Activated CD4-positive, alpha-beta T cell treated with anti-CD3 and anti-CD28 coated beads, Interleukin-2, amount 50 U/mL, for 24 hours (primary cell): Measurements from ENCODE around the gene RHOB.
"Not testable (repeated sequence)": the region's sequence is repeated elsewhere in the genome, so short reads cannot be mapped to it uniquely, and the experiment has no call there.

Source experiments
- DNase-seq, 2 donors: peaks; one replicate each; pipeline ENCODE4 v3.0.0-alpha.2; 2020; ENCODE audit warnings: low read depth in 1 of 2, low spot score in 1 of 2

The RHOB gene

DNA sequence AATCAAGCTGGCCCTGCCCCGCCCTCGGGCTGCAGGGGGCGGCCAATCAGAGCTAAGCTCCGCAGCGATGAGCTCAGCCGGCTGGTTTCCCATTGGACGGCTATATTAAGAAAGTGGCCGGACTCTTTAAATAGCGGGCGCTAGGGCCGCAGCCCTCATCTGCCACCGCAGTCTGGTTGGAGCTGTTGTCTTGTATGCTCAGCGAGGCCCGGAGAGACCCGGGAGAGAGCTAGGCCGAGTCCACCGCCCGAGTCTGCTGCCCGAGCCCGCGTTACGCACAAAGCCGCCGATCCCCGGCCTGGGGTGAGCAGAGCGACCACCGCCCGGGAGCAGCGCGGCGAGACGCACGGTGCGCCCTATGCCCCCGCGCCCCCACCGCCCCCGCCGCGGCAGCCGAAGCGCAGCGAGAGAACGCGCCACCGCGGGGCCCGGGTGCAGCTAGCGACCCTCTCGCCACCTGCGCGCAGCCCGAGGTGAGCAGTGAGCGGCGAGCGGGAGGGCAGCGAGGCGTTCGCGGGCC is at the start of gene RHOB:
Gene RHOB, plus strand, starts transcription at position 158 of the 520 bp plus-strand sequence. CDS start 392 bp downstream, outside the sequence.
- peak; percentile 64 to 83 for DNase-seq

DNA sequence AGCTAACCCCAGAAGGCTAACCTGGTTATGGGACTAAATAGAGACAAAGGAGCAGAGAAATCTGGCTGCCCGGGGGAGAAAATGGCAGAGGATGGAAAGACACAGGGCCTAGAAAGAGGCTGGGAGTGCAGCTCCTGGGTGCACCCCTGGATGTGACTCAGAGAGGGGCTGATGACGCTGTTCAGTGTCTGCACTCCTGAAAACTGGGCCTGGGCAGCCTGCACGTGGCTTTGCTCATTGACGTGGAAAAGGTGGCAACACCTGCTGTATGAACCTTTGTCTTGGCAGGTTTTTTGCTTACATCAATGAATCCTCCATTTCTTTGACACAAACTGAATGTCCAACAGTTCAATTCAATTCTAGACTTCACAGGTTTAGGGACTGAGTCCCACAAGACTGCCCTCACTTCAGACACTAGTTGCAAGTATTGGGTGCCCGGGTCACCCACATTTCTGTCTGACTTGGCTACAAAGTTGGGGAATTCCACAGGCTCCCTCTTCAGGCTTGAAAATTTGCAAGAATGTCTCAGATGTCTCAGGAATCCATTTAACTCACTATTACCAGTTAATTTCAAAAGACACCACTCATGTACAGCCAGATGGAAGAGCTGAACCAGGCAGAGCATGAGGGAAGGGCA is 48.9 kb upstream of the RHOB start:
- no peak for DNase-seq

DNA sequence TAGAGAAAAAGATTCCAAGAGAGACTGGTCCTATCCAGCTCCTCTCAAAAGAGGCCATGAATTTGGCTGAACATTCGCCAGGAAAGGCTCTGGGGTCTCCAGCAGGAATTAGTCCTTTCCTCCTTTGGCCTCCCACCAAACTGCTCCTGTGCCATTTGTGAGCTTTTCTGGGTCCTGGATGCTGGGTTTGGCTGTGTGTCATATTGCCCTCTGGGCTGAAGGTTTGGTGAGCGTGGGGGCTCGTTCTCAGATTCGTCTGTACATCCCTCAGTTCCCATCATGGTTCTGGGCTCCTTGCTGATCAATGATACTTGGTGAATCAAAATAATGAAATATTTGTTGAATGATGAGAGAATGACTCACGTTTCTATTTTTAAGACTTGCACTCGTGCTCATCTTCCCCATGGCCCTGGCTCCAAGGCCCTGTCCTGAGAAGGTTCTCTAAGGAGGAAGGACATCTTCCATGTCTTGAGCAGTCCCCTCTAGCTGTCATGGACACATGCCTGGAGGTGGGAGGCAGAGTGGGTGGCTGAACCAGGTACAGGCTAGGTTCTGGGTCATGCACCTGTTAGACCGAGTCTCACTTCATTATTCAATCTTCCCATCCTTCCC is 47.8 kb upstream of the RHOB start:
- no peak for DNase-seq

DNA sequence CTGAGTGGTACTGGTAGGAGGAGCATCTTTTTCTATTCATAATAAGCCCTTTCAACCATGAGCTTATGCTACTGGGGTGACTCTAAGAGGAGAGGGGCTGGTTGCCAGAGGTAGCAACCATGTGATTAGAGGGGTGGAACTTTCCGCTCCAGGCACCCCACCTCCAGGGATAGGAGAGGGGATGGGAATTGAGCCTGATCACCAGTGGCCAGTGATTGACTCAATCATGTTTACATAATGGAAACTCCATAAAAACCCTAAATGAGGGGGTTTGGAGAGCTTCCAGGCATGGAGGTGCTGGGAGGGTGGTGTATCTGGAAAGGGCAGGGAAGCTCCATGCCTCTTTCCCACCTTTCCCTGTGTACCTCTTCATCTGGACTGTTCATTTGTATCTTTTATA is 46.6 kb upstream of the RHOB start:
- DNase-seq: no peak

DNA sequence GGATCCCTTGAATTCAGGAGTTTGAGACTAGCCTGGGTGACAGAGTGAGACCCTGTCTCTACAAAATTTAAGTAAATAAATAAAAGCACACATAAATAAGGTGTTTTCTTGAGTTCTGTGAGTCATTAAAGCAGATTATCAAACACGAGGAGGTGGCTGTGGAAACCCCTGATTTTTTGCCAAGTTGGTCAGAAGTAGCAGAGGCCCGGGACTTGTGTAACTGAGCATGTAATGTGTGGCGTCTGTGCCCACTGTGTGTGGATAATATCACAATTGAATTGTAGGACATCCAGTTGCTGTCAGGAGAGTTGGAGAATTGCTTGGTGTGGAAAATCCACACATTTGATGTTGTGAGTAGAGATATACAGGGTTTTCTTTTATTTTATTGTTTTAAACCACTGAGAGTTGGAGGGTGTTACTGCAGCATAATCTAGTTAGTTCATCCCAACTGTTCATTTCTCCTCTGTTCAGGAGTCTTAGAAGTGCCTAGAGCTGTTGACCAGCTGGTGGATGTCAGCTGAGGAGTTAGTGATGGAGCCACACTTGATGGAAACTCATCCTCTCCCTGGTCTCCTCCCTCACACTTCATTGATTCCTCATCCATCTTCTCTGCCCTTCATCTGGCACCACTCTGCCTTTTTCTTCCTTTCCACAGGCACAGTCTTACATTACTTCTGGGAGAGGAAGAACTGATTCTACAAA is 45.9 kb upstream of the RHOB start:
- DNase-seq: no peak

DNA sequence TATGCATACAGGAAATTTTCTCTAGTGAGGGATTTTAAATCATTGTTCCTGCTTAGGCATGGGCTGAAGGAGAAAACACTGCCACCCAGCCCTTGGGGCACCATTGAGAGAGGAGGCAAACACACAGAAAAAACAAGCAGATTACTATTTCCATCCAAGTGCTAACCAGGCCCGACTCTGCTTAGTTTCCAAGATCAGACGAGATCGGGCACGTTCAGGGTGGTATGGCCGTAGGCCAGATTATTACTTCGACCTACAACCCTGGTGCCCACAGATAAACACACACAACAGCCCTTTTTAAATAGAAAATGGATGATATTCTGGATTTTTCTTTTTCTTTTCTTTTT is 45.4 kb upstream of the RHOB start:
- DNase-seq: no peak

DNA sequence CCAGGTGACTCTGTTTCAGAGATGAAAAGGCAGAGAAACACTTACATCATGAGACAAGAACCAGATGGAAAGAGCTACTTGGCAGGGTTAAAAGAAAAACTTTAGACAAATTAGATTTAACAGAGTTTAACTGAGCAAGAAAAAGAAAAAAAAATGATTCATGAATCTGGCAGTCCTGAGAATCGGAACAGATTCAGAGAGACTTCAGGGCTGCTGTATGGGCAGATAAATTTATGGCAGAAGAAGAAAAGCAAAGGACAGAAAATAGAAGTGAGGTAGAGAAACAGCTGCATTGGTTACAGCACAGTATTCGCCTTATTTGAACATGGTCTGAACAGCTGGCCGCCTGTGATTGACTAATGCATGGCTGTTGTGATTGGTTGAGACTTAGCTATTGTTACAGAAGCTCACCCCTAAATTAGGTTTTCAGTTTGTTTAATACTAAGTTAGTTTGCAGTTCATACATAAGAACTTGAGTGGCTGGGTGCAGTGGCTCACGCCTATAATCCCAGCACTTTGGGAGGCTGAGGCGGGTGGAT is 43.0 kb upstream of the RHOB start:
- DNase-seq: no peak

DNA sequence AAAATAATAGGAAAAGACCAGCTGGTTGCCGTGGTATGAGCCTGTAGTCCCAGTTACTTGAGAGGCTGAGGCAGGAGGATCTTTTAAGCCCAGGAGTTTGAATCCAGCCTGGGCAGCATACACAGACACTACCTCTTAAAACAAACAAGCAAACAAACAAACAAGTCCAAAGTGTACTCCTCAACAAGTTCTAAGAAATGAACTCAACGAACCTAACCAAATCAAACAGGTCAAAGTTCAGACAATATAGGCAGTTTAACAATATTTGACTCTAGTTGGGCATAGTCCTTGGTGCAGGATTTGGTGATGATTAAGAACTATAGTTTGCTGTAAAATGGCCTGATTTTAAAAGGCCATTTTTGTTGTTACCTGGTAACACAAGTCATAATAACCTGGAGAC is 41.9 kb upstream of the RHOB start:
- no peak for DNase-seq

DNA sequence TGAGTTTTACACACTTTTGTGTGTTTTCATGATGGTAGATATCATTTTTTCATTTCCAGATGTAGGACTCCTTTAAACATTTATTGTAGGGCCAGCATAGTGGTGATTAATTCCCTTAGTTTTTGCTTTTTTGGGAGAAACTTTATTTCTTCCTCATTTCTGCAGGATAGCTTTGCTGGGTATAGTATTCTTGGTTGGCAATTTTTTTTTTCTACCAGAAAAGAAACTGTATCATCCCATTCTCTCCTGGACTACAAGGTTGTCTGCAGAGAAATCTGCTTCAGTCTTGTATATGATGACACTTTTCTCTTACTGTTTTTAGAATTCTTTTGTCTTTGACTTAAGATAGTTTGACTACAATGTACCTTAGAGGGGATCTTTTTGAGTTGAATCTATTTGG is 37.8 kb upstream of the RHOB start:
- no peak for DNase-seq

DNA sequence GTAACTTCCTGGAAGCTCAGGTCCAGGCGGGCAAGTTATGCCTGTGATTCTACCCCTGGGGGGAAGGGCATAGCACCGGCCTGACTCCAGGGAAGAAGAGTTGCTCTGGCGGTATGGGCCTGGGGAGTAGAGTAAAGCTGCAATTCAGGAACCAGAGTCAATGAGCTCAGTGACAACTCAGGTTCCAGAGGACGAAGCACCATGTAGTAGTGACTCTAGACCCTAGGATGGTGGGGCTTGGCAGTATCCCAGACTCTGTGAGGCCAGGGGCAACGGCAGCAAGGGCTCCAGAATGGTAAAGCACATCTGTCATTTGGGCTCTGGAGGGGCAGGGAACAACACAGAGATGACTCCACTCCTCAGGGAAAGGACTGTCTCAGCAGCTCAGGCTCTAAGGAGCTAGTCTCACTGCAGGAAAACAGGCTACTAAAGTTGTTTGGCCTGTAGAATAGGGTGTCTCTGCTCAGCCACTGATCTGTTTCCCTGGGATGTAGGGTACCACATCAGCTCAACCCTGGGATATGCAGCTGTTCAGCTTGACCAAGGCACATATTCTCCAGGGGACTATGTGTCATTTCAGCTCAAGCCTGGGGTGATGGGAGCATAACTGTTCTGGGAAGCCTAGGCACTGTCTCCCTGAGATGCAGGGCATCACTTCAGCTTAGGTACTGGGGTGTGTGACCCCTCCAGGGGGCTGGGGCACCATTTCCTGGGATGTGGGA is 36.2 kb upstream of the RHOB start:
- DNase-seq: no peak

DNA sequence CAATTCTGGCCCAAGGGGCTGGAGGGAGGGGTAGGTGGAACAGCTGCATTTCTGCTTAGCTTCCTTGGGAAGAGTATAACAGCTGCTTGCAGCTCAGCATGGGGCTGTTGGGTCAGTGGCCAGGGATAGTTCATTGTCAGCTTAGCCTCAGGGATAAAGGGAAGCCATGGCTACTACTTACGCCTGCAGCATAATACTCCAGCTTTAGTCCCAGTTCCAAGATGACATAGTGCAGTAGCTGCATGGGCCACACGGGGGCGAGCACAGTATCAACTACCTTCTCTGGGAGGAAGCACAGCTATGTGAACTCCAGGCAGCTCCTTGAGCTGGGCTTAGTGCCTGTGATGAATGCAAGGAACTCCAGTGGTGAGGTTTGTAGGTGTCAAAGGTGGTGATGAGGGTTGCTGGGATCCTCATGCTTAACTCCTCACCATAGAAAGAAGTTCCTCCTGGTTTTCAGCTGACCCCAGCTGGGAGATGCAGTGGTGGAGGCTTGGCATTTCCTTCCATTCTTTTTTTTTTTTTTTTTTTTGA is 35.4 kb upstream of the RHOB start:
- peak; percentile 49 to 56 for DNase-seq

DNA sequence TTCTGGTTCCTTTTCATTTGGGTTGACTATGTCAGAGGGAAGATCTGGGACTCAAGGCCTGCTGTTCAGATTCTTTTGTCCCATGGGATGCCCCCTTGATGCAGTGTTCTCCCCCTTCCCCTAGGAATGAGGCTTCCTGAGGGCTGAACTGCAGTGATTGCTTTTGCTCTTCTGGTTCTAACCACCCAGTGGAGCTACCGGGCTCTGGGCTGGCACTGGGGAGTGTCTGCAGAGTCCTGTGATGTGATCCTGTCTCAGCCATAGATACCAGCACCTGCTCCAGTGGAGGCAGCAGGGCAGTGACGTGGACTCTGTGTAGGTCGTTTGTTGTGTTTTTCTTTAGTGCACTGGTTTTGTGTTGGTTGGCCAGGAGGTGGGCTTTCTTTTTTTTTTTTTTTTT is 32.1 kb upstream of the RHOB start:
- no peak for DNase-seq

DNA sequence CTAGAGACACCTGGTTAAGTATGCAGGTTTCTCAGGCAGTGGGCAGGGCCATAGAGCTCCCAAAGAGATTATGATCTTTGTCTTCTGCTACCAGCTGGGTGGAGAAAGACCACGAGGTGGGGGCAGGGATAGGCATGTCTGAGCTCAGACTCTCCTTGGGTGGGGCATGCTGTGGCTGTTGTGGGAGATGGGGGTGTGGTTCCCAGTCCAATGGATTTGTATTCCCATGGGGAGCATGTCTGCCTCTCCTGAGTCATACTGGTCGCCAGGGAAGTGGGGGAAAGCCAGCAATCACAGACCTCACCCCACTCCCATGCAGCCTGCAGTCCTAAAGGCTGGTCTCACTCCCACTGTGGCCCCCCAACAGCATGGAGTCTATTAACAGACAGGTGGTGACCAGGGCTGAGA is 31.4 kb upstream of the RHOB start:
- no peak for DNase-seq

DNA sequence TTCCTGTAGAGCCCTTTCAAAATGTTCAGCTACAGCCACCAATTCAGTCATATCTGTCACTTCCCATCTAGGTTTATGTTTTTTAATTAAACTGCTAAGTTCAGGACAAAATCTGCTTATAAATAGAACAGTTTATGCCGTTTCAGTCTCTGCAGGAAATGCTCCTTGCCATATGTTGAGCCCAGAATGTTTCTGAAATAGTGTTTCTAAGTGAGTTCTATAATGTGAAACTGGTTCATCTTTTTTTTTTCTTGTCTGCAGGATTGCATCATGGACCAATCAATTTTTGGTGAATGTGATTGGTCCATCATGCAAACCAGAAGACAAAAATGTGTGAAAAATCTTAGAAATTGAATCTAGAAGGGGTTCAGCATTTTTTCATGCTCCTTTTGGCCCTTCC is 30.2 kb upstream of the RHOB start:
- no peak for DNase-seq

DNA sequence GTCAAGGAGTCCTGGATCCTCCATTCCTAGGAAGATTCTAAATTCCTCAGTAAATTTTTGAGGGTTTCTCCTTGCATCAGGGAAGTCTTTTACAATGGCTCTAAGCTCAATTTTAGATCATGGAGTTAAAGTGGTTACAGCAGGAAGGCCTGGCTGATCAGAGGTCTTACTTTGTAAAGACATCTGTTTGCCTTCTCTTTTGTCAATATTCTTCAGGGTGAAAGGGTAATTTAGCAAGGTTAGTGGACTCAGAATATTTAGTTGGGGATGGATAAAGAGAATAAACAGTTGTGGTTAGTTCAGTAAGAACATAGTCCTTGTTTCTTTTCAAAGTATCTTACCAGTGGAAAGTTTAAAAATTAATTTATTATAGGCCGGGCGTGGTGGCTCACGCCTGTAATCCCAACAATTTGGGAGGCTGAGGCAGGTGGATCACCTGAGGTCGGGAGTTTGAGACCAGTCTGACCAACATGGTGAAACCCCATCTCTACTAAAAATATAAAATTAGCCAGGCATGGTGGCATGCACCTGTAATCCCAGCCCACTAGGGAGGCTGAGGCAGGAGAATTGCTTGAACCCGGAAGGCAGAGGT is 29.5 kb upstream of the RHOB start:
- DNase-seq: not testable (repeated sequence)

DNA sequence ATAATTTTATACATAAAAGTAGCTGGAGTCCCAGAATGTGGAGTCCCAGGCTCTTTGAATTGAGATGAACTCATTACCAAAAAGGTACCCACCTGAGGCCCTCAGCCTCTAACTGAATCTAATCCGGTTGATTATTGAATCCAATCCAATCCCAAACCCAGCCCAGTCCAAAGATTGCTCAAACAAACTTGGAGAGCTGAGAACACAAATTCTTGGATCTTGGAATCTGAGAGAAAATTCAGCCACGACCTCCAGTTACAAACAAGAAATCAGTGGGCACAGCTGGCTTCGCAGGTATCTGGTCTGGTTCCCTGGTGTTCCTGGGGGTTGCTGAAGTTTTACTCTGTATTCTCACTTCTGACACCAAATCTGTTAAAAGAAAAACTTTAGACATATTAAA is 28.4 kb upstream of the RHOB start:
- DNase-seq: no peak

DNA sequence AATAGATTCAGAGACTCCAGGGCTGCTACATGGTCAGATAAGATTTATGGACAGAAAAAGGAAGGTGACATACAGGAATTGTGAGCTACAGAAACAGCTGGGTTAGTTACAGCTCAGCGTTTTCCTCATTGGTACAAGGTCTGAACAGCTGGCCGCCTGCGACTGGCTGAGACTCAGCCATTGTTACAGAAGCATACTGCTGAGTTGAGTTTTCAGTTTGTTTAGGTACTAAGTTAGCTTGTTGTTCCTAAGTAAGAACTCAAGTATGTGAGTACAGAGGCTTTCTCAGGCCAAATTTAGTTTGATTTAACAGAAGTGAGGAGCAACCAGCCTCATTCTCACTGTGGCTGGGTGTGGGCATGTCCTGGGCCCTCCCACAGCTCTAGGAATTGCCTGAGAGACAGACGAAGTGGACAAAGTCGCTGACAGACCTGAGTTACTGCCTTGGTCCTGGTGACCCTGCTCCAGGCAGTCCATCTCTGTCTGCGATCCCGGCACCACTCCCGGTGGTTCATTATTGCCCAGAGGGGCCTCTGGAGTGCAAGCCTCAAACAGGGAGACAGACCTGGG is 27.8 kb upstream of the RHOB start:
- DNase-seq: no peak

DNA sequence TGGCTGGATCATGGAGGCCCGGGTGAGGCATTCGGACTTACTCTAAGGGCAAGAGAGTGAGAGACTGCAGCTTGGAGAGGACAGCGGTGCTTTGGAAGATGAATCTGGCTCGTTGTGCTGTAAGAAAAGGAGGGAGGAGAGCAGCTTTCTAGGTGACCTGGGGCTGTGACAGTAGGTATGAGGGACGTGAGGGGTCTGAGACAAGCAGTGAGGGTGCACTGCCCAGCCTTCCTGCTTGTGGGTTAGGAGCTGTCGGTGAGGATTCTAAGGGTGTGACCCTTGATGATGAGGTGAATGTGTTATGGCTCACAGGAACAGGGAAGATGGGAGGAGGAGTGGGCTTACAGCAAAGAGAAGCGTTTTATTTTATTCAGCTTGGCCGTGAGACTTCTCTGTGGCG is 27.1 kb upstream of the RHOB start:
- no peak for DNase-seq

DNA sequence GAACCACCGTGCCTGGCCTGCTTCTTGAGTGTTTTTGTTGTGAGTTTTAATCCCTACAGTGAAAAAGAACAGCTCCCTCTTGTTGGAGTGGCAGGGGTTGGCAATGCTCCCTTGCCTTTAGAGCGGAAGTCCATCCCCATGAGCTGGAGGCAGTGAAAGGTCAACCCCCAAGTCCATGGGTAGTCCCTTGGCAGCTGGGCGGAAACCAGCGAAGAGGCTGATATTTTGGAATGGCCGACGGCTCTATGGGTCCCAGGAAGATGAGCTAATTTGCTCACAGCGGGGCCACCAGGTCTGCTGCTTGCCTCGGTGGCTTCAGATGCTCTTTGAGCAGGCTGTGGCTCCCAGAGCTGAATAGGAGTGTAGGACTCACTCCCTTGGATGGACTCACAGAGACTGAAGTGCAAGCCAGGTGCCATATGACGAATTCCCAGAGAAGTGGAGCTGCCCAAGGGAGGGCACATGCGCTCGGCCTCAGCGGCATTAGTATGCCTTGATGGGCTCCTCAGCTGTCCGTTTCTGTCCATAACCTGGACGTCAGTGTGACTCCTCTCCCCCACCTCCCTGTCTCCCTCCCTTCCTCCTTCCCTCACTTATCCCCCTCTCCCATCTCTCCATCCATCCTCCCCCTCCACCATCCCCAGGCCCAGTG is 25.4 kb upstream of the RHOB start:
- no peak for DNase-seq

DNA sequence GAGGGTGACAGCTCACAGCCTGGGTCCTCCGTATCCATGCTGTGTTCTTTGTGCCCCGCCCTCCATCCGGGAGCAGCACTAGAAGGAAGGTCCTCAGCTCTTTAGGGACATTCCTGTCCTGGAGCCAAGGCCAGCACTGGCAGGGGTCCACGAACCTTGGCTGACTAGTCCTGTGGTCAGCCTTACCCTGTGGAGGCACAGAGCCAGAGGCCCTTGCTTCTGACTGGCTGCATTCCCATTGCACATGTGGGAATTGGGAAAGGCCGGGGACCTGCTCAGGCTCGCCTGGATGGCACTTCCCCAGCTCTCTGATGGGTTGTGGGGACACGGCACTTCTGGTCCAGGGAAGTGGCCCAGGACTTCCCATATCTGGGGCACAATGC is 24.9 kb upstream of the RHOB start:
- DNase-seq: no peak
